CD4-positive, alpha-beta T cell (primary cell): ENCODE results near the gene FGF14. TPM values are rescaled to one million over a fixed set of nuclear protein-coding genes. Genes with fewer than 3 reads are reported as not detected.

Experiments used
- ATAC-seq: fragments of 200-7000 bp; cut with Tn5 transposase; one replicate; pipeline ENCODE4 v1.10.0; 2022; ENCODE audit warnings: mild to moderate bottlenecking; ENCODE audit not compliant: poor library complexity
- CTCF ChIA-PET: fragments of 350-600 bp; sonication (Branson Sonifier 250); formaldehyde crosslinking; loops from one replicate; lab custom pipeline; 2021; ENCODE audit warnings: antibody characterized with exemption, inconsistent platforms; lab: Charles Lee
- POLR2A ChIA-PET: fragments of 350-600 bp; sonication (Branson Sonifier 250); formaldehyde crosslinking; loops from one replicate; lab custom pipeline; 2021; ENCODE audit warnings: antibody characterized with exemption, inconsistent platforms; lab: Charles Lee
- DNase-seq, 14 experiments: peaks; one replicate each; pipeline ENCODE4 v3.0.0-alpha.2; 2013 to 2020; ENCODE audit warnings: mixed read lengths in 2 of 14
- H3K27ac ChIP-seq, 2 donors: one replicate each; pipeline versions ENCODE4 v1.5.1 to v1.7.0; 2013; ENCODE audit warnings: low read length in 2 of 2, low read depth in 1 of 2, mild to moderate bottlenecking in 1 of 2
- H3K27me3 ChIP-seq, 2 experiments: 1 replicate in 1 of 2; 2 replicates in 1 of 2; pipeline versions ENCODE4 v1.6.1 to v1.7.0; 2013; ENCODE audit warnings: low read length in 2 of 2, control low read depth in 1 of 2, mild to moderate bottlenecking in 1 of 2, moderate library complexity in 1 of 2; ENCODE audit not compliant: insufficient read depth in 2 of 2, control insufficient read depth in 1 of 2
- H3K36me3 ChIP-seq: one replicate; pipeline ENCODE4 v1.6.1; 2013; ENCODE audit warnings: low read length, control low read depth; ENCODE audit not compliant: insufficient read depth
- H3K4me1 ChIP-seq: one replicate; pipeline ENCODE4 v1.6.1; 2013; ENCODE audit warnings: low read length, control low read depth; ENCODE audit not compliant: insufficient read depth
- H3K4me3 ChIP-seq: one replicate; pipeline ENCODE4 v1.5.1; 2013; ENCODE audit warnings: mild to moderate bottlenecking, low read length, moderate library complexity
- H3K9me3 ChIP-seq, 2 experiments: 1 replicate in 1 of 2; 2 replicates in 1 of 2; pipeline versions ENCODE4 v1.6.1 to v1.7.0; 2013; ENCODE audit warnings: low read length in 2 of 2, mild to moderate bottlenecking in 2 of 2, control low read depth in 1 of 2, moderate library complexity in 1 of 2; ENCODE audit not compliant: control insufficient read depth in 1 of 2, insufficient read depth in 1 of 2
- H3K27ac Mint-ChIP-seq: one replicate; pipeline ENCODE4 v1.8.0; 2020; ENCODE audit warnings: mixed read lengths
- H3K27me3 Mint-ChIP-seq: one replicate; pipeline ENCODE4 v1.8.0; 2021; ENCODE audit warnings: mixed read lengths
- H3K36me3 Mint-ChIP-seq: one replicate; pipeline ENCODE4 v1.8.0; 2021; ENCODE audit warnings: low read depth, mixed read lengths
- H3K4me1 Mint-ChIP-seq: one replicate; pipeline ENCODE4 v1.8.0; 2021; ENCODE audit warnings: low read depth, mixed read lengths
- H3K4me3 Mint-ChIP-seq: one replicate; pipeline ENCODE4 v1.8.0; 2020; ENCODE audit warnings: mild to moderate bottlenecking, mixed read lengths
- H3K9me3 Mint-ChIP-seq: one replicate; pipeline ENCODE4 v1.8.0; 2020; ENCODE audit warnings: mixed read lengths
- intact Hi-C, 2 experiments: fragments of 100-400 bp; cut with DNase I in 1 of 2; cut with micrococcal nuclease in 1 of 2; formaldehyde crosslinking; loops; one replicate each; pipeline versions ENCODE4 v1.15.1 to v1.9.0; 2023 to 2025; cut with DNase I, micrococcal nuclease
- total RNA-seq, 174 experiments: library from RNA in 2 of 174; stranded (reverse) in 2 of 174; gene quantifications; one replicate each; pipeline ENCODE4 v1.2.3 and lab custom pipeline; 2021 to 2026
- TF ChIP-seq, protein P1 (sequence below): fragments of 200-600 bp; IDR thresholded peaks from one replicate; pipeline ENCODE4 v1.8.0; 2022; ENCODE audit warnings: antibody characterized with exemption, mild to moderate bottlenecking

FGF14 gene
- total RNA-seq, 2 experiments from 2014 or later, result not detected

DNA sequence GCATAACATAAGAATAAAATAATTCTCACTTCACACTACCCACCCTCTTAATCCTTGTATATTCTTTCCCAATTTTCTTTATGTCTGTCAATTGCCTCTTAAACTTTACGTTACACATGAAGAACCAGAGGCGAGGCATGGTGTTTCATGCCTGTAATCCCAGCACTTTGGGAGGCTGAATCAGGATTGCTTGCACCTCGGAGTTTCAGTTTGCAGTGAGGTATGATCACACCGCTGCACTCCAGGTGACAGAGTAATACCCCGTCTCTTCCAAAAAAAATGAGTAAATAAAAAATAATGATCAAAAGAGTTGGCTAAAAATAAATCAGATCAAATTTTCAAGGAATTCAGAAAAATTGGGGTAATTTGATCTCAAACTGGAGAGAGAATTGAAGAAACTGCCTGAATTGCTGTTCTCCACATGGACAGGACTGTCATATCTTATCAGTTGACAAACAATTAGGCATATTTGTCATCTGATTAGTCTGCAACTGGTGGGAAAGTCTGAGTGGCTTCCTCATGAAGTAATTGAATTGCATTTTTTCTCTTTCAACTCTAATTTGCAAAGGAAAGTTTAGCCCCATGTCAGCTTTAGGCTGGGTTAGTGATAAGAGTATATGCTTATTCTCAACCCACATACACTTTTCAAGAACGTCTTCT is 646.5 kb downstream of the FGF14 start:
- Histone ChIP-seq H3K9me3 (no peaks in the 10 kb centered on the region), H3K4me3 (no peak overlapping the region), H3K36me3 (no peaks in the 10 kb centered on the region), H3K4me1 (no peaks in the 10 kb centered on the region), H3K27me3 (no peaks in the 10 kb centered on the region), H3K27ac (no peak overlapping the region)
- H3K9me3 Mint-ChIP-seq, result no peaks in the 10 kb centered on the region
- POLR2A ChIA-PET, result no interaction called here
- CTCF ChIA-PET, result no interaction called here
- no peak overlapping the region for H3K4me3 Mint-ChIP-seq
- H3K36me3 Mint-ChIP-seq, result no peaks in the 10 kb centered on the region
- peaks cover 9% of the 10 kb centered on the region for H3K27me3 Mint-ChIP-seq
- no peak overlapping the region for H3K27ac Mint-ChIP-seq
- ATAC-seq (no peak), DNase-seq (no peak)
- intact Hi-C loops, result loop anchor here in 1 of 2 experiments (5.0 to 10.0 kb wide), 2 partner anchors 238 to 611 kb away; no protein-coding TSS in a partner anchor
- TF ChIP-seq, protein P1, sequence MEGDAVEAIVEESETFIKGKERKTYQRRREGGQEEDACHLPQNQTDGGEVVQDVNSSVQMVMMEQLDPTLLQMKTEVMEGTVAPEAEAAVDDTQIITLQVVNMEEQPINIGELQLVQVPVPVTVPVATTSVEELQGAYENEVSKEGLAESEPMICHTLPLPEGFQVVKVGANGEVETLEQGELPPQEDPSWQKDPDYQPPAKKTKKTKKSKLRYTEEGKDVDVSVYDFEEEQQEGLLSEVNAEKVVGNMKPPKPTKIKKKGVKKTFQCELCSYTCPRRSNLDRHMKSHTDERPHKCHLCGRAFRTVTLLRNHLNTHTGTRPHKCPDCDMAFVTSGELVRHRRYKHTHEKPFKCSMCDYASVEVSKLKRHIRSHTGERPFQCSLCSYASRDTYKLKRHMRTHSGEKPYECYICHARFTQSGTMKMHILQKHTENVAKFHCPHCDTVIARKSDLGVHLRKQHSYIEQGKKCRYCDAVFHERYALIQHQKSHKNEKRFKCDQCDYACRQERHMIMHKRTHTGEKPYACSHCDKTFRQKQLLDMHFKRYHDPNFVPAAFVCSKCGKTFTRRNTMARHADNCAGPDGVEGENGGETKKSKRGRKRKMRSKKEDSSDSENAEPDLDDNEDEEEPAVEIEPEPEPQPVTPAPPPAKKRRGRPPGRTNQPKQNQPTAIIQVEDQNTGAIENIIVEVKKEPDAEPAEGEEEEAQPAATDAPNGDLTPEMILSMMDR, result no peak
- no peaks in the 10 kb centered on the region for H3K4me1 Mint-ChIP-seq

DNA sequence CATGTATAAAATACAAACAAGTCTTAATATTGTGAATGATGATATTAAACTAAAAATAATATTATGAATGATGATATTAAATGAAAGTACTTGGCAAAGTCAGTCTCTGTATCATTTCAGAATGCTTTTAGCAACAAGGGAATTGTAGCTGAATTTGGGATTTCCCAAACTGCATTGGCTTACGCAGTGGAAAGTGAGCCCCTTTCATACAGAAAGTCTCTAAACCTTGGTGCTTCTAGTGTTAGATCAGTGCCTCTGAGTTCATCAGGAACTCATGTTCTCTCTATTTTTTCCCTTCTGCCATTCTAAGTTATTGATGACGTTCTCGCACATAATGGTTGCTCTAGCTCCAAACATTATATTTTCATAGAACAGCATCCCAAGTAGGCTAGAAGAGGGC is 649.4 kb downstream of the FGF14 start:
- intact Hi-C loops, result loop anchor here in 1 of 2 experiments (10.0 kb wide), 1 partner anchor 608 kb away; no protein-coding TSS in a partner anchor
- TF ChIP-seq, protein P1, result no peak
- Mint-ChIP-seq H3K36me3 (no peaks in the 10 kb centered on the region), H3K27me3 (peaks cover 11% of the 10 kb centered on the region), H3K9me3 (no peaks in the 10 kb centered on the region), H3K27ac (no peak overlapping the region), H3K4me1 (no peaks in the 10 kb centered on the region), H3K4me3 (no peak overlapping the region)
- Histone ChIP-seq H3K27ac (no peak overlapping the region), H3K36me3 (no peaks in the 10 kb centered on the region), H3K4me3 (no peak overlapping the region), H3K4me1 (no peaks in the 10 kb centered on the region), H3K9me3 (no peaks in the 10 kb centered on the region), H3K27me3 (no peaks in the 10 kb centered on the region)
- DNase-seq (no peak), ATAC-seq (no peak)
- CTCF ChIA-PET, result no interaction called here
- POLR2A ChIA-PET, result no interaction called here

DNA sequence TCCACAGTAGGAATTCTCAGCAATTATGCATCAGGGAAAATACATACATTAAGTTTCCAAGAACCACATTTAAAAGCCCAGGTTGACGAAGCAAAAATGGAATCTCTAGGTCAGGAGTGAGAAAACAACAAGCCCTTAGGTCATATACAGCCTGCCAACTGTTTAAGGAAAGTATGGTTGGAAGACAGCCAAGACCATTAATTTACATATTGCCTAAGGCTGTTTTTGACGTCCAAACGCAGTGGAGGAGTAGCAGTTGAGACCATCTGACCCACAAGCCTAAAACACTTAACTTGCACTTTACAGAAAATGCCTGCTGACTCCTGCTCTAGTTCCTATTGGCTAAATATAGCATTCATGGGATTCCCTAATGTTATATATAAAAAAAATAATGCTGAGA is 650.4 kb downstream of the FGF14 start:
- H3K27ac ChIP-seq, result no peak overlapping the region
- DNase-seq (no peak), ATAC-seq (no peak)
- Mint-ChIP-seq H3K9me3 (no peaks in the 10 kb centered on the region), H3K27me3 (peaks cover 15% of the 10 kb centered on the region), H3K4me3 (no peak overlapping the region), H3K27ac (no peak overlapping the region), H3K4me1 (no peaks in the 10 kb centered on the region), H3K36me3 (no peaks in the 10 kb centered on the region)
- ChIA-PET CTCF (no interaction called here), POLR2A (no interaction called here)
- H3K4me1 ChIP-seq, result no peaks in the 10 kb centered on the region
- H3K4me3 ChIP-seq, result no peak overlapping the region
- no peaks in the 10 kb centered on the region for H3K9me3 ChIP-seq
- intact Hi-C loops, result loop anchor here in 1 of 2 experiments (10.0 kb wide), 1 partner anchor 607 kb away; no protein-coding TSS in a partner anchor
- no peaks in the 10 kb centered on the region for H3K27me3 ChIP-seq
- TF ChIP-seq, protein P1, result no peak
- no peaks in the 10 kb centered on the region for H3K36me3 ChIP-seq
